ENCODE measurements around the gene SLC22A9.

Gene SLC22A9

DNA sequence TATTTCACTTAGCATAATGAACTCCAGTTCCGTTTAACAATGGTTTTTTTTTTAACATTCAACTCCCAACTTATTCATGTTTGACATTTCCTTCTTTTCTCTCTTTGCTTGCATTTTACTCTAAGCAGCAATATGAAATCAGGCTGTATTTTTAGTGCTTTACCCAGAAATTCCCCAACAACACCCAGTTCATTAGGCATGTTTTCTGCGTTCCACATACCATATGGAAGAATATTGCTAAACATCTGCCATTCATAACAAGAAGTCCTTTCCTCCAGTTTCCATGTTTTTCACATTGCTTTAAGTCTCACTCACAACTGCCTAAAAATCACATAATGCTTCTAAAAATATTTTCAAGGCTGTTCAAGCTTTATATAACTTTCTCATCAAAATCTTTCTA is 75.5 kb downstream of the SLC22A9 start:
- H3K27ac ChIP-seq (ENCODE audit: low read depth, low read length): no peak overlapping the region
- H3K4me1 ChIP-seq (ENCODE audit: insufficient read depth, low read length): peaks cover 16% of the 10 kb centered on the region
- WGBS: 95% methylated on average over 2 of the region's 2 CpGs
- H3K27me3 ChIP-seq (ENCODE audit: insufficient read depth, low read length): no peaks in the 10 kb centered on the region
- H3K9ac ChIP-seq (ENCODE audit: low read depth, low read length): no peak overlapping the region
- no peak overlapping the region for H3K4me3 ChIP-seq (ENCODE audit: low read length)
- no peaks in the 10 kb centered on the region for H3K36me3 ChIP-seq (ENCODE audit: insufficient read depth, low read length)
- H3K9me3 ChIP-seq (ENCODE audit: insufficient read depth, low read depth, low read length): no peaks in the 10 kb centered on the region

DNA sequence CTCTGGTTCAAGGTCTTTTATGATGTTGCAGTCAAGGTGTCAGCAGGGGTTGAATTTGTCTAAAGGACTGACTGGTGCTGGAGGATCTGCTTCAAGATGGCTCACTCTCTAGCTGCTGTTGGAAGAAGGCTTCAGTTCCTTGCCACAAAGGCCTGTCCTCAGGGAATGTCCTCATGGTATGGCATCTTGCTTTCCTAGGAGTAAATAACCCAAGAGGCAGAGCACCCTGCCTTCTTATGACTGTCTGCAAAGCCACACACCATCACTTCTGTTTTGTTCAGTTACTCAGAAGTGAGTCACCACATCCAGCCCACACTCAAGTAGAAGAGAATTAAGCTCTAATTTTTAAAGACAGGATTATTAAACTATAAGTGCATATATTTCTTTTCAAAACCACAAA is 76.1 kb downstream of the SLC22A9 start:
- Histone ChIP-seq H3K9me3 (ENCODE audit: insufficient read depth, low read depth, low read length) (no peaks in the 10 kb centered on the region), H3K27ac (ENCODE audit: low read depth, low read length) (no peak overlapping the region), H3K36me3 (ENCODE audit: insufficient read depth, low read length) (no peaks in the 10 kb centered on the region), H3K9ac (ENCODE audit: low read depth, low read length) (no peak overlapping the region), H3K4me3 (ENCODE audit: low read length) (no peak overlapping the region), H3K4me1 (ENCODE audit: insufficient read depth, low read length) (peaks cover 16% of the 10 kb centered on the region), H3K27me3 (ENCODE audit: insufficient read depth, low read length) (no peaks in the 10 kb centered on the region)

DNA sequence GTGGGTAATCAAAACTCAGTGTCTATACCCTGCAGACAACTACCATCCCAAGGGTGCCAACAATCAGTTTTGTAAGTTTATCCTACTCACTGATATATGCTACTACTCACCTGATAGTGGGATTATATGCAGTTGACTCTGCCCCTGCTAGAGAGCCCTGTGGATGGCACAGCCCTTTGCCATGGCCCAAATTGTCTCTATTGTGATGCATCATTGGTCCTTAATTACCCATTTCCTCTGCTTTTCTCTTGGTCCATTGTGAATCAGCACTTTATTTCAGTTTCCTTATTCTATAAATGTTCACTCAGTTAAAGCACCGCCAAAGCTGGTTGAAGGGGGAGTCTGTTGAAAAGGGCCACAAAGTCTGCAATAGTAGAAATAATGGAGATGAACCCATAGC is 79.1 kb downstream of the SLC22A9 start:
- Histone ChIP-seq H3K27ac (ENCODE audit: low read depth, low read length) (peak overlapping the region; percentile 62), H3K36me3 (ENCODE audit: insufficient read depth, low read length) (no peaks in the 10 kb centered on the region), H3K4me3 (ENCODE audit: low read length) (no peak overlapping the region), H3K4me1 (ENCODE audit: insufficient read depth, low read length) (peaks cover 16% of the 10 kb centered on the region), H3K27me3 (ENCODE audit: insufficient read depth, low read length) (no peaks in the 10 kb centered on the region), H3K9ac (ENCODE audit: low read depth, low read length) (no peak overlapping the region), H3K9me3 (ENCODE audit: insufficient read depth, low read depth, low read length) (no peaks in the 10 kb centered on the region)
- 36% methylated on average over 1 of the region's 1 CpG for WGBS

DNA sequence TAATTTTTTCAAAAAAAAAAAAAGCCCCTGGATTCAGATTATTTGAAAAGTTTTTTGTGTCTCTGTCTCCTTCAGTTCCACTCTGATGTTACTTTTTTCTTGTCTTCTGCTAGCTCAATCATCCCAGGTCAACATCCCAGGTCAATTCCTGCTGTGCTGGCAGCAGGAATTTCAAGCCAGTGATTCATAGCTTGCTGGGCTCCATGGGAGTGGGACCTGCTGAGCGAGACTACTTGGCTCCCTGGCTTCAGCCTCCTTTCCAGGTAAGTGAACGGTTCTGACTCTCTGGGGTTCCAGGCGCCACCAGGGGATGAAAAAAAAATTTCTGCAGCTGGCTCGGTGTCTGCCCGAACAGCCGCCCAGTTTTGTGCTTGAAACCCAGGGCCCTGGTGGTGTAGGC is 90.0 kb downstream of the SLC22A9 start:
- no peak overlapping the region for H3K9ac ChIP-seq (ENCODE audit: low read depth, low read length)
- no peaks in the 10 kb centered on the region for H3K9me3 ChIP-seq (ENCODE audit: insufficient read depth, low read depth, low read length)
- no peaks in the 10 kb centered on the region for H3K36me3 ChIP-seq (ENCODE audit: insufficient read depth, low read length)
- H3K27ac ChIP-seq (ENCODE audit: low read depth, low read length): peak overlapping the region; percentile 57; the same call in 1 of the 2 replicates
- WGBS: 27% methylated on average over 6 of the region's 6 CpGs
- H3K4me1 ChIP-seq (ENCODE audit: insufficient read depth, low read length): peaks cover 11% of the 10 kb centered on the region
- no peak overlapping the region for H3K4me3 ChIP-seq (ENCODE audit: low read length)
- no peaks in the 10 kb centered on the region for H3K27me3 ChIP-seq (ENCODE audit: insufficient read depth, low read length)
